ENCODE measurements around the gene KCP.

KCP gene

DNA sequence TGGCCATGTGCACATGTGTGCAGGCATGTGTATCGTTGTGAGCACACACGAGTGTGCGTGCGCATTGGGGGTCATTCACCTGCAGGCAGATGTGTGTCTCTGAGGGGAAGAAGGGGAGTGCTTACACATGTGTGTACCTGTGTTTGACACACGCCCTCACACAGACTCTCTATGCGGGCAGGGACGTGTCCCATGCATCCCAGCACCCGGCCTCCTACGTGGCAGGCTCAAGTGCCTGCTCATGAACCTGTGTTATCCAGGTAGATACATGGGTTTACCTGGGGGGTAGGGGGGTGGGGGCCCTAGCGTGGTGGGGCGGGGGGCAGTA lies 18.6 kb downstream of the KCP start:
- H3K9me3 ChIP-seq (ENCODE audit: control insufficient read depth, low read length): no peaks in the 10 kb centered on the region
- no peaks in the 10 kb centered on the region for H3K4me1 ChIP-seq (ENCODE audit: control insufficient read depth, insufficient read depth, low read length, poor library complexity, severe bottlenecking)
- H3K27me3 ChIP-seq (replicated peaks; ENCODE audit: control insufficient read depth, insufficient read depth, low read length, poor library complexity, severe bottlenecking): peaks cover 24% of the 10 kb centered on the region
- H3K4me3 ChIP-seq (ENCODE audit: insufficient read depth, low read depth, low read length, poor library complexity, severe bottlenecking): no peak overlapping the region
- no peak overlapping the region for H3K27ac ChIP-seq (ENCODE audit: insufficient read depth, low read length, poor library complexity, severe bottlenecking)
- no peak for DNase-seq
- no peaks in the 10 kb centered on the region for H3K36me3 ChIP-seq (ENCODE audit: control insufficient read depth, insufficient read depth, low read length)

DNA sequence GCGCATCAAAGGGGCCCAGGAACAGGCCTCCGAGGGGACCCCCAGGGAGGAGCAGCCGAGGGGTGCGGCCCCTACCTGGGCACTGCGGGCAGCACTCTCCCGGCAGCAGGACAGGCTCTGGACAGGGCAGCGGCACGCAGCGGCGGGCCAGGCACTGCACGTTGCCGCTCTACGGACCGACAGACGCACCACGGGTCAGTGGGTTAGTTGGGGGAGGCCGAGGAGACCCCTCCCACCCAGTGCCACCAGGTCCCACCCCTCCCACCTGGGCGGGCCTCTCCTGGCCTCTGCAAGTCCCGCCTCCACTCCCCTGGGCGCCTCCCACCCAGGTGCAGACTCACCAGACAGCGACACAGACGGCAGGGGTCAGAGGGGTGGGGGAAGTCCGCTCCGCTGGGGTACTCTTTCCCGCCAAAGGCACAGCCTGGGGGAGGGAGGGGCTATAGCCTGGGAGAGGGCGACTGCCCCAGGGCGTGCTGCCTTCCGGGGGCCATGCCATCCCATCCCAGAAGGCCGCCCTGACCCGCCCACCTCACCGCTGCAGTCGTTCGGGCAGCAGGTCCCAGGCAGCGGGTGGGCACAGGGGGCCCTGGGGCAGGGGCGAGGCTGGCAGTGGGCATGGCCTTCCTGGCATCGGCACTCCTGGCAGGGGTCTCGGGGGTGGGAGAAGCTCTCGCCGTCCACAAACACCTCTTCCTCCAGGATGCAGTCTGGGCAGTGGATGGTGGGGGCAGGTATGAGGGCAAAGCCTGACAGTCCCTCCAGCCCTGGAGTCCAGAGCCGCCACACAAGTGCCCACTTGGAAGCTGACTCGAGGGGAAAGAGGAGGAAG lies 19.2 kb downstream of the KCP start:
- Histone ChIP-seq H3K4me3 (ENCODE audit: insufficient read depth, low read depth, low read length, poor library complexity, severe bottlenecking) (peak overlapping the region; percentile 35), H3K27ac (ENCODE audit: insufficient read depth, low read length, poor library complexity, severe bottlenecking) (no peak overlapping the region), H3K4me1 (ENCODE audit: control insufficient read depth, insufficient read depth, low read length, poor library complexity, severe bottlenecking) (no peaks in the 10 kb centered on the region), H3K9me3 (ENCODE audit: control insufficient read depth, low read length) (no peaks in the 10 kb centered on the region), H3K27me3 (replicated peaks; ENCODE audit: control insufficient read depth, insufficient read depth, low read length, poor library complexity, severe bottlenecking) (peaks cover 24% of the 10 kb centered on the region), H3K36me3 (ENCODE audit: control insufficient read depth, insufficient read depth, low read length) (no peaks in the 10 kb centered on the region)
- no peak for DNase-seq

DNA sequence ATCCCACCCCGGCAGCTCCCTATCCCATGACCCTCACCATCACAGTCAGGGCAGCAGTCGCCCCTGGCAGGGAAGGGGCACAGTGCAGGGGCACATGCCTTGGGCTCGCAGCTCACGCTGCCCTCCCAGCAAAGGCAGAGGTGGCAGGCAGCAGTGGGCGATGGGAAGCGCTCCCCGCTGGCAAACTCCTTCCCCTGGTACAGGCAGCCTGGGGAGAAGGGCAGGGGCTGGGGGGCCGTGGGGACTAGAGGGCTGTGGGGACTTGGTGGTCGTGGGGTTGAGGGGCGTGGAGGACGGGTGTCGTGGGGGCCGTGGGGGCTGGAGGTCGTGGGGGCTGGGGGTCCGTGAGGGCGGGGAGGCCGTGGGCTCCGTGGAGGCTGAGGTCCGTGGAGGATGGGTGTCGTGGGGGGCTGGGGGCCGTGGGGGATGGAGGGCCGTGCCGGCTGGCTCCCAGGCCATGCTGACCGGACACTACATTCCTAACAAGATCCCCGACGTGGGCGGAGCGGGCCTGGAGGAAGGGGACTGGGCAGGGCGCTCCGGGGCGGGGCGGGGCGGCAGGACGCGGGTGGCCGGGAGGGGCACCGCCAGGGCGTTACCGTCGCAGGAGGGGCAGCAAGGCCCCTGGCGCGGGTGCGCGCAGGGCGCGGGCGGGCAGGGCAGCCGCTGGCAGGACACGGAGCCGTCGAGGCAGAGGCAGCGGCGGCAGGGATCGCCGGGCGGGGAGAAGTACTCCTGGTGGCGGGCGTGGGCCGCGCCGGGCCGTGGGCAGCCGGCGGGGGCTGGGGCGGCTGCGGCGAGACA lies 20.0 kb downstream of the KCP start:
- no peaks in the 10 kb centered on the region for H3K4me1 ChIP-seq (ENCODE audit: control insufficient read depth, insufficient read depth, low read length, poor library complexity, severe bottlenecking)
- peaks cover 24% of the 10 kb centered on the region for H3K27me3 ChIP-seq (replicated peaks; ENCODE audit: control insufficient read depth, insufficient read depth, low read length, poor library complexity, severe bottlenecking)
- H3K27ac ChIP-seq (ENCODE audit: insufficient read depth, low read length, poor library complexity, severe bottlenecking): no peak overlapping the region
- DNase-seq: no peak
- peak overlapping the region; percentile 35 for H3K4me3 ChIP-seq (ENCODE audit: insufficient read depth, low read depth, low read length, poor library complexity, severe bottlenecking)
- H3K36me3 ChIP-seq (ENCODE audit: control insufficient read depth, insufficient read depth, low read length): no peaks in the 10 kb centered on the region
- H3K9me3 ChIP-seq (ENCODE audit: control insufficient read depth, low read length): no peaks in the 10 kb centered on the region

GRCh38 chr7:128889121-128889520 lies 21.4 kb downstream of the KCP start:
- no peaks in the 10 kb centered on the region for H3K9me3 ChIP-seq (ENCODE audit: control insufficient read depth, low read length)
- no peak for DNase-seq
- H3K27me3 ChIP-seq (replicated peaks; ENCODE audit: control insufficient read depth, insufficient read depth, low read length, poor library complexity, severe bottlenecking): peaks cover 24% of the 10 kb centered on the region
- H3K4me1 ChIP-seq (ENCODE audit: control insufficient read depth, insufficient read depth, low read length, poor library complexity, severe bottlenecking): no peaks in the 10 kb centered on the region
- H3K27ac ChIP-seq (ENCODE audit: insufficient read depth, low read length, poor library complexity, severe bottlenecking): no peak overlapping the region
- no peak overlapping the region for H3K4me3 ChIP-seq (ENCODE audit: insufficient read depth, low read depth, low read length, poor library complexity, severe bottlenecking)
- H3K36me3 ChIP-seq (ENCODE audit: control insufficient read depth, insufficient read depth, low read length): no peaks in the 10 kb centered on the region

GRCh38 chr7:128888756-128889095 lies 21.8 kb downstream of the KCP start:
- Histone ChIP-seq H3K9me3 (ENCODE audit: control insufficient read depth, low read length) (no peaks in the 10 kb centered on the region), H3K36me3 (ENCODE audit: control insufficient read depth, insufficient read depth, low read length) (no peaks in the 10 kb centered on the region), H3K27me3 (replicated peaks; ENCODE audit: control insufficient read depth, insufficient read depth, low read length, poor library complexity, severe bottlenecking) (peaks cover 24% of the 10 kb centered on the region), H3K27ac (ENCODE audit: insufficient read depth, low read length, poor library complexity, severe bottlenecking) (no peak overlapping the region), H3K4me3 (ENCODE audit: insufficient read depth, low read depth, low read length, poor library complexity, severe bottlenecking) (no peak overlapping the region), H3K4me1 (ENCODE audit: control insufficient read depth, insufficient read depth, low read length, poor library complexity, severe bottlenecking) (no peaks in the 10 kb centered on the region)
- no peak for DNase-seq

DNA sequence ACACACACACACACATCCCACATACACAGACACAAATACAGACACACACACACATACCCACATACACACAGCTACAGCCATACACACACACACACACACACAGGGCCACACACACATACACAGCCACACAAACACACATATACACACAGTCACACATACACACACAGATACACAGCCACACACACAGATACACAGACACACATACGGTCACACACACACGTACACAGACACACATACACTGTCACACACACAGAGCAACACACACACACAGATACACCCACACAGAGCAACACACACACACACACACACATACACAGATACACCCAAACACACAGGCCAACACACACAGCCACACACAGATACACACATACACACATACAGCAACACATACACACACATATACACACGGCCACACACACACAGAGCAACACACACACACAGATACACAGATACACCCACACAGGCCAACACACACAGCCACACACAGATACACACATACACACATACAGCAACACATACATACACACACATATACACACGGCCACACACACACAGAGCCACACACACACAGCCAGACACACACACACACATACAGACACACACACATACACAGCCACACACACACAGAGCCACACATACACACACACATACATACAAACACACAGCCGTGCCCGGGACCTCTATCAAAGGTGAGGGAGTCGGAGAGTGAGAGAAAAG lies 22.3 kb downstream of the KCP start:
- no peak overlapping the region for H3K27ac ChIP-seq (ENCODE audit: insufficient read depth, low read length, poor library complexity, severe bottlenecking)
- no peaks in the 10 kb centered on the region for H3K4me1 ChIP-seq (ENCODE audit: control insufficient read depth, insufficient read depth, low read length, poor library complexity, severe bottlenecking)
- DNase-seq: no peak
- peaks cover 24% of the 10 kb centered on the region for H3K27me3 ChIP-seq (replicated peaks; ENCODE audit: control insufficient read depth, insufficient read depth, low read length, poor library complexity, severe bottlenecking)
- H3K9me3 ChIP-seq (ENCODE audit: control insufficient read depth, low read length): no peaks in the 10 kb centered on the region
- H3K4me3 ChIP-seq (ENCODE audit: insufficient read depth, low read depth, low read length, poor library complexity, severe bottlenecking): no peak overlapping the region
- H3K36me3 ChIP-seq (ENCODE audit: control insufficient read depth, insufficient read depth, low read length): no peaks in the 10 kb centered on the region

GRCh38 chr7:128887169-128888038 lies 23.1 kb downstream of the KCP start:
- no peak for DNase-seq
- H3K4me3 ChIP-seq (ENCODE audit: insufficient read depth, low read depth, low read length, poor library complexity, severe bottlenecking): no peak overlapping the region
- no peaks in the 10 kb centered on the region for H3K4me1 ChIP-seq (ENCODE audit: control insufficient read depth, insufficient read depth, low read length, poor library complexity, severe bottlenecking)
- H3K27me3 ChIP-seq (replicated peaks; ENCODE audit: control insufficient read depth, insufficient read depth, low read length, poor library complexity, severe bottlenecking): peaks cover 24% of the 10 kb centered on the region
- no peak overlapping the region for H3K27ac ChIP-seq (ENCODE audit: insufficient read depth, low read length, poor library complexity, severe bottlenecking)
- no peaks in the 10 kb centered on the region for H3K36me3 ChIP-seq (ENCODE audit: control insufficient read depth, insufficient read depth, low read length)
- H3K9me3 ChIP-seq (ENCODE audit: control insufficient read depth, low read length): no peaks in the 10 kb centered on the region

DNA sequence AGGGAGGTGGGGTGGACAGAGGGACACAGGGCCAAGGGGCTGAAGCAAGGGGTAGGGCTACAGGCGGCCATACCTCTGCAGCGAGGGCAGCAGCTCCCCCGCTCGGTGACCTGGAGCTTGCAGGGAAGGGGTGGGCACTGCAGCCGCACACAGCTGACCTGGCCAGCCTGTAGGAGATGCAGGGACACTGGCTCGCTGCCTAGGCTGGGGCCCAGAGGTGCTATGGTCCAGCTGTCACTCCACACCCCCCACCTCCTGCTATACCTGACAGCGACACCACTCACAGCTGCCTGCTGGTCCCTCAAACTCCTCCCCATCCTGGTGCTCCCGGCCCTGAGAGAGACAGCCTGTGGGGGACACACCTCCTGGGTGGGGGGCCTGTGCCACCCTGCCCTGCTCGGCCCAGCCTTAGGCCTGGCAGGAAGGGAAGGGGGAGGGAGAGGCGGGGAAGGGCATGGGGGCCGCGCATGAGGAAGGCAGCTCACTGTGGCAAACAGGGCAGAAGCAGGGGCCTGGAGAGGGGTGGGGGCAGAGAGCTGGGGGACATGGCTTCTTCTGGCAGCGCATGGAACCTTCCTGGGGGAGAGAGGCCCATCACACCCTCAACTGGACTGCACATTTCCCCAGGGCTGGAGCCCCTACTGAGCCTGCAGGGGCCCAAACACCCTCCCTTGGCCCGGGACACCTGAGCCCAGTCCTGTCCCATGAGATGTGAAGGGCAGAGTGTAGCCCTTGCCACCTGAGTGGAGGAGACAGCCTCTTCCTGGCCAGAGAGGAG lies 23.9 kb downstream of the KCP start:
- no peak overlapping the region for H3K27ac ChIP-seq (ENCODE audit: insufficient read depth, low read length, poor library complexity, severe bottlenecking)
- no peaks in the 10 kb centered on the region for H3K4me1 ChIP-seq (ENCODE audit: control insufficient read depth, insufficient read depth, low read length, poor library complexity, severe bottlenecking)
- H3K4me3 ChIP-seq (ENCODE audit: insufficient read depth, low read depth, low read length, poor library complexity, severe bottlenecking): no peak overlapping the region
- no peaks in the 10 kb centered on the region for H3K9me3 ChIP-seq (ENCODE audit: control insufficient read depth, low read length)
- no peak for DNase-seq
- H3K36me3 ChIP-seq (ENCODE audit: control insufficient read depth, insufficient read depth, low read length): no peaks in the 10 kb centered on the region
- peaks cover 21% of the 10 kb centered on the region for H3K27me3 ChIP-seq (replicated peaks; ENCODE audit: control insufficient read depth, insufficient read depth, low read length, poor library complexity, severe bottlenecking)
